GM12878 (cell line): Measurements from ENCODE around the gene UBXN6. TPM values are rescaled to one million over a fixed set of nuclear protein-coding genes. Genes with fewer than 3 reads are reported as not detected.

Source experiments
- ATAC-seq: fragments of 200-7000 bp; cut with Tn5 transposase; 3 replicates; pipeline ENCODE4 v1.9.1; 2020; ENCODE audit warnings: mild to moderate bottlenecking, moderate library complexity
- BruUV-seq: library from RNA; stranded (reverse); fragments of 400-500 nt; replicated peaks from 2 replicates; lab custom pipeline; 2021; lab: Mats Ljungman, UMichigan
- CTCF ChIA-PET: fragments of 300-600 bp; sonication (Branson Sonifier 250); formaldehyde crosslinking; extraction: SDS; loops from one replicate; lab custom pipeline; 2021; ENCODE audit warnings: inconsistent platforms; lab: Yijun Ruan, JAX
- POLR2A ChIA-PET: fragments of 350-600 bp; formaldehyde crosslinking; extraction: SDS; loops from one replicate; lab custom pipeline; 2021; ENCODE audit warnings: inconsistent platforms; lab: Charles Lee
- RAD21 ChIA-PET: fragments of 300-600 bp; sonication (Branson Sonifier 250); formaldehyde crosslinking; loops from one replicate; lab custom pipeline; 2023; ENCODE audit warnings: antibody characterized with exemption; ENCODE audit not compliant: unreplicated experiment; lab: Charles Lee
- SMC1A ChIA-PET: fragments of 300-600 bp; sonication (Branson Sonifier 250); formaldehyde crosslinking; loops from one replicate; lab custom pipeline; 2023; ENCODE audit not compliant: unreplicated experiment, uncharacterized antibody; lab: Charles Lee
- DNase-seq: peaks from one replicate; pipeline ENCODE4 v3.0.0-alpha.2; 2011; ENCODE audit warnings: low read depth, low spot score
- FAIRE-seq: peaks from 3 replicates; lab custom pipeline; 2011; peaks lifted over from hg19 to GRCh38; lab: Jason Lieb, UNC
- H2AFZ ChIP-seq: 2 replicates; pipeline ENCODE4 v1.6.0; 2011; ENCODE audit warnings: low read depth, low read length, control low read depth; ENCODE audit not compliant: control insufficient read depth
- H3K27ac ChIP-seq: 2 replicates; pipeline ENCODE4 v1.5.1; 2011; ENCODE audit warnings: control low read depth; ENCODE audit not compliant: control insufficient read depth, insufficient read depth
- H3K27me3 ChIP-seq, 2 experiments: replicated peaks in 1 of 2; 2 replicates each; pipeline versions ENCODE4 v1.6.0 to v1.6.1; 2011; ENCODE audit warnings: low read length in 1 of 2; ENCODE audit not compliant: control insufficient read depth in 2 of 2, insufficient read depth in 2 of 2
- H3K36me3 ChIP-seq, 2 experiments: 2 replicates each; pipeline ENCODE4 v1.5.1; 2011; ENCODE audit warnings: low read length in 1 of 2; ENCODE audit not compliant: control insufficient read depth in 2 of 2, insufficient read depth in 2 of 2
- H3K4me1 ChIP-seq: 2 replicates; pipeline ENCODE4 v1.6.1; 2011; ENCODE audit warnings: mild to moderate bottlenecking, low read length, moderate library complexity, mixed read lengths; ENCODE audit not compliant: control insufficient read depth, insufficient read depth
- H3K4me2 ChIP-seq: 2 replicates; pipeline ENCODE4 v1.6.0; 2011; ENCODE audit warnings: control low read depth; ENCODE audit not compliant: control insufficient read depth, insufficient read depth
- H3K4me3 ChIP-seq: fragments of 200-600 bp; sonication (generic); 2 replicates; pipeline ENCODE4 v1.5.1; 2016
- H3K79me2 ChIP-seq: 2 replicates; pipeline ENCODE4 v1.6.0; 2011; ENCODE audit warnings: low read length; ENCODE audit not compliant: control insufficient read depth, insufficient read depth
- H3K9ac ChIP-seq: 2 replicates; pipeline ENCODE4 v1.8.0; 2011; ENCODE audit warnings: low read length, control low read depth, mixed read lengths; ENCODE audit not compliant: control insufficient read depth, insufficient read depth
- H3K9me3 ChIP-seq: replicated peaks from 3 replicates; pipeline ENCODE4 v1.5.1; 2011; ENCODE audit warnings: mild to moderate bottlenecking, low read length; ENCODE audit not compliant: control insufficient read depth, insufficient read depth
- H4K20me1 ChIP-seq: 2 replicates; pipeline ENCODE4 v1.6.0; 2011; ENCODE audit not compliant: control insufficient read depth, insufficient read depth
- BACH1 ChIP-seq: fragments of 450-650 bp; IDR thresholded peaks from 2 replicates; pipeline ENCODE4 v1.6.1; 2017; ENCODE audit warnings: mild to moderate bottlenecking, borderline replicate concordance
- CHD4 ChIP-seq: fragments of 200-600 bp; sonication (generic); IDR thresholded peaks from 2 replicates; pipeline ENCODE4 v1.6.1; 2016; ENCODE audit warnings: mild to moderate bottlenecking
- ETV6 ChIP-seq, 2 experiments: fragments of 450-650 bp in 1 of 2; IDR thresholded peaks in 1 of 2; conservative IDR thresholded peaks in 1 of 2; 2 replicates each; pipeline ENCODE4 v1.6.1; 2014; ENCODE audit warnings: antibody characterized with exemption in 1 of 2, borderline replicate concordance in 1 of 2, low read depth in 1 of 2, mild to moderate bottlenecking in 1 of 2, moderate library complexity in 1 of 2
- TARDBP ChIP-seq: IDR thresholded peaks from 2 replicates; pipeline ENCODE4 v1.6.1; 2016; ENCODE audit warnings: borderline replicate concordance
- ZSCAN29 ChIP-seq: fragments of 450-650 bp; IDR thresholded peaks from 2 replicates; pipeline ENCODE4 v1.6.1; 2017; ENCODE audit warnings: mild to moderate bottlenecking, moderate library complexity
- ZZZ3 ChIP-seq: IDR thresholded peaks from 2 replicates; pipeline ENCODE4 v1.6.1; 2011; ENCODE audit warnings: low read depth; ENCODE audit not compliant: control insufficient read depth, insufficient read length
- WGBS: methylation state at CpG from one replicate; pipeline ENCODE4 v1.1.6; 2016; ENCODE audit warnings: low lambda C conversion rate; ENCODE audit not compliant: insufficient replicate concordance, insufficient coverage; ENCODE audit errors: missing lambda C conversion rate; 5-methylcytosine and 5-hydroxymethylcytosine counted together
- in situ Hi-C: fragments of 300-500 bp; cut with MboI; formaldehyde crosslinking; loops from 9 replicates; pipeline ENCODE4 v1.14.3; 2018; ENCODE audit warnings: mixed read lengths
- intact Hi-C: fragments of 100-400 bp; cut with micrococcal nuclease; formaldehyde crosslinking; loops from one replicate; pipeline ENCODE4 v1.14.2; 2022; ENCODE audit not compliant: unreplicated experiment
- polyA plus RNA-seq, 11 experiments: library from polyadenylated mRNA; depleted of rRNA in 4 of 11; unstranded in 6 of 11; stranded (reverse) in 5 of 11; fragments of >200 nt; fragmentation: Nextera tagmentation in 4 of 11; fragmentation: Illumina TruSeq in 1 of 11; extraction: Ambion mirVana in 4 of 11; extraction: Trizol in 1 of 11; gene quantifications; 1 replicate in 1 of 11; 2 replicates in 10 of 11; pipeline versions ENCODE4 v1.2.1 to v1.2.3, GENCODE V29; 2011 to 2016; ENCODE audit warnings: inconsistent platforms in 2 of 11, missing spikeins in 2 of 11, low read depth in 1 of 11
- total RNA-seq, 4 experiments: library from RNA; depleted of rRNA in 3 of 4; stranded (reverse); fragments of >200 nt in 3 of 4; fragmentation: Illumina TruSeq in 1 of 4; extraction: Trizol in 1 of 4; gene quantifications; 2 replicates each; pipeline versions ENCODE4 v1.2.1 to v1.2.3, GENCODE V29; 2013 to 2021
- TF ChIP-seq, protein P1 (sequence below): fragments of 450-650 bp; IDR thresholded peaks from 2 replicates; pipeline ENCODE4 v1.6.1; 2018; ENCODE audit warnings: borderline replicate concordance, mild to moderate bottlenecking; ENCODE audit not compliant: partially characterized antibody
- TF ChIP-seq, protein P2 (sequence below): fragments of 450-650 bp; IDR thresholded peaks from 2 replicates; pipeline ENCODE4 v1.6.1; 2017; ENCODE audit warnings: mild to moderate bottlenecking
- TF ChIP-seq, protein P3 (sequence below): fragments of 450-650 bp; IDR thresholded peaks from 2 replicates; pipeline ENCODE4 v1.6.1; 2014; ENCODE audit warnings: mild to moderate bottlenecking

UBXN6 gene
- total and polyA plus RNA-seq, 10 of the 15 experiments (the other 5 are each of a cell fraction or from before 2014, with no cell fraction given), result 0.47 to 50.8 (median 13.0) TPM

DNA sequence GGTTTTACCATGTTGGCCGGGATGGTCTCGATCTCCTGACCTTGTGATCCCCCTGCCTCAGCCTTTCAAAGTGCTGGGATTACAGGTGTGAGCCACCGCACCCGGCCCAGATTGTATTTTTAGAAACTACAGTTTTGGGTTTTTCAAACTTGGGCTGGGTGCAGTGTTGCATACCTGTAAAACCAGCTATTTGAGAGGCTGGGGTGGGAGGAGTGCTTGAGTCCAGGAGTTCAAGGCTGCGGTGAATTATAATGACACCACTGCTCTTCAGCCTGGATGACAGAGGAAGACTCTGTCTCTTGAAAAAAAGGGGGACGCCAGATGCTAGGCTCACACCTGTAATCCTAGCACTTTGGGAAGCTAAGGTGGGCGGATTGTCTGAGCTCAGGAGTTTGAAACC lies 51.0 kb downstream of the UBXN6 start:
- H2AFZ ChIP-seq, result no peak overlapping the region
- TF ChIP-seq ETV6 (conservative IDR thresholded peaks at IDR 0.05 in 1 of 2, IDR thresholded peaks at IDR 0.05 in 1 of 2; ENCODE audit: borderline replicate concordance in 1 of 2, low read depth in 1 of 2) (no peak), ZZZ3 (no peak), TARDBP (no peak), BACH1 (no peak), ZSCAN29 (no peak), CHD4 (no peak)
- TF ChIP-seq, protein P1, sequence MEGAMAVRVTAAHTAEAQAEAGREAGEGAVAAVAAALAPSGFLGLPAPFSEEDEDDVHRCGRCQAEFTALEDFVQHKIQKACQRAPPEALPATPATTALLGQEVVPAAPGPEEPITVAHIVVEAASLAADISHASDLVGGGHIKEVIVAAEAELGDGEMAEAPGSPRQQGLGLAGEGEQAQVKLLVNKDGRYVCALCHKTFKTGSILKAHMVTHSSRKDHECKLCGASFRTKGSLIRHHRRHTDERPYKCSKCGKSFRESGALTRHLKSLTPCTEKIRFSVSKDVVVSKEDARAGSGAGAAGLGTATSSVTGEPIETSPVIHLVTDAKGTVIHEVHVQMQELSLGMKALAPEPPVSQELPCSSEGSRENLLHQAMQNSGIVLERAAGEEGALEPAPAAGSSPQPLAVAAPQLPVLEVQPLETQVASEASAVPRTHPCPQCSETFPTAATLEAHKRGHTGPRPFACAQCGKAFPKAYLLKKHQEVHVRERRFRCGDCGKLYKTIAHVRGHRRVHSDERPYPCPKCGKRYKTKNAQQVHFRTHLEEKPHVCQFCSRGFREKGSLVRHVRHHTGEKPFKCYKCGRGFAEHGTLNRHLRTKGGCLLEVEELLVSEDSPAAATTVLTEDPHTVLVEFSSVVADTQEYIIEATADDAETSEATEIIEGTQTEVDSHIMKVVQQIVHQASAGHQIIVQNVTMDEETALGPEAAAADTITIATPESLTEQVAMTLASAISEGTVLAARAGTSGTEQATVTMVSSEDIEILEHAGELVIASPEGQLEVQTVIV, result no peak
- TF ChIP-seq, protein P2, sequence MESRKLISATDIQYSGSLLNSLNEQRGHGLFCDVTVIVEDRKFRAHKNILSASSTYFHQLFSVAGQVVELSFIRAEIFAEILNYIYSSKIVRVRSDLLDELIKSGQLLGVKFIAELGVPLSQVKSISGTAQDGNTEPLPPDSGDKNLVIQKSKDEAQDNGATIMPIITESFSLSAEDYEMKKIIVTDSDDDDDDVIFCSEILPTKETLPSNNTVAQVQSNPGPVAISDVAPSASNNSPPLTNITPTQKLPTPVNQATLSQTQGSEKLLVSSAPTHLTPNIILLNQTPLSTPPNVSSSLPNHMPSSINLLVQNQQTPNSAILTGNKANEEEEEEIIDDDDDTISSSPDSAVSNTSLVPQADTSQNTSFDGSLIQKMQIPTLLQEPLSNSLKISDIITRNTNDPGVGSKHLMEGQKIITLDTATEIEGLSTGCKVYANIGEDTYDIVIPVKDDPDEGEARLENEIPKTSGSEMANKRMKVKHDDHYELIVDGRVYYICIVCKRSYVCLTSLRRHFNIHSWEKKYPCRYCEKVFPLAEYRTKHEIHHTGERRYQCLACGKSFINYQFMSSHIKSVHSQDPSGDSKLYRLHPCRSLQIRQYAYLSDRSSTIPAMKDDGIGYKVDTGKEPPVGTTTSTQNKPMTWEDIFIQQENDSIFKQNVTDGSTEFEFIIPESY, result no peak
- TF ChIP-seq, protein P3, sequence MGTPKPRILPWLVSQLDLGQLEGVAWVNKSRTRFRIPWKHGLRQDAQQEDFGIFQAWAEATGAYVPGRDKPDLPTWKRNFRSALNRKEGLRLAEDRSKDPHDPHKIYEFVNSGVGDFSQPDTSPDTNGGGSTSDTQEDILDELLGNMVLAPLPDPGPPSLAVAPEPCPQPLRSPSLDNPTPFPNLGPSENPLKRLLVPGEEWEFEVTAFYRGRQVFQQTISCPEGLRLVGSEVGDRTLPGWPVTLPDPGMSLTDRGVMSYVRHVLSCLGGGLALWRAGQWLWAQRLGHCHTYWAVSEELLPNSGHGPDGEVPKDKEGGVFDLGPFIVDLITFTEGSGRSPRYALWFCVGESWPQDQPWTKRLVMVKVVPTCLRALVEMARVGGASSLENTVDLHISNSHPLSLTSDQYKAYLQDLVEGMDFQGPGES, result no peak
- TF ChIP-seq, all 136 proteins: peak for 0
- ChIA-PET RAD21 (no interaction called here), POLR2A (interaction anchor here (0.6 to 1.0 kb wide), 3 partner anchors 11 to 1425 kb away, joined by 3 to 4 read pairs (median 4); partner anchors contain the start of gene MPND), SMC1A (interaction anchor here (2.8 kb wide), 1 partner anchor 8 kb away, joined by 10 read pairs; no protein-coding TSS in a partner anchor), CTCF (no interaction called here)
- intact Hi-C loops (no loop called here), in situ Hi-C loops (no loop called here)
- H3K27me3 ChIP-seq, result no peaks in the 10 kb centered on the region
- BruUV-seq, result no TSS peak
- FAIRE-seq (no peak), DNase-seq (no peak), ATAC-seq (no peak)
- H3K4me3 ChIP-seq, result no peak overlapping the region
- H3K36me3 ChIP-seq, result peaks cover 6 to 17% of the 10 kb centered on the region in 2 experiments; a peak in 3 of 4 replicates
- 95% methylated on average over 7 of the region's 7 CpGs for WGBS
- H3K9ac ChIP-seq, result no peak overlapping the region
- peaks cover 48% of the 10 kb centered on the region for H3K79me2 ChIP-seq
- H3K9me3 ChIP-seq, result no peaks in the 10 kb centered on the region
- H3K4me2 ChIP-seq, result no peak overlapping the region
- peaks cover 3% of the 10 kb centered on the region; the same call in 1 of the 2 replicates for H3K4me1 ChIP-seq
- H4K20me1 ChIP-seq, result no peaks in the 10 kb centered on the region; the same call in 1 of the 2 replicates
- H3K27ac ChIP-seq, result no peak overlapping the region
